Natural killer cell (primary cell): ENCODE measurements around the gene HBZ. TPM values are rescaled to one million over a fixed set of nuclear protein-coding genes. Genes with fewer than 3 reads are reported as not detected.
A peak's percentile ranks its signal among the peaks of the same experiment; 100 is the strongest.

Experiments used
- ATAC-seq, 3 donors: fragments of 150-1000 bp in 2 of 3; fragments of 200-7000 bp in 1 of 3; cut with Tn5 transposase; 1 replicate in 1 of 3; 2 replicates in 2 of 3; pipeline ENCODE4 v1.10.0; 2021; ENCODE audit warnings: mild to moderate bottlenecking in 2 of 3, moderate library complexity in 2 of 3
- DNase-seq, 2 donors: peaks; one replicate each; pipeline versions ENCODE4 v3.0.0 to v3.0.0-alpha.2; 2013 to 2021; ENCODE audit warnings: mixed read lengths in 1 of 2
- H3K27ac ChIP-seq: one replicate; pipeline ENCODE4 v1.5.1; 2013; ENCODE audit warnings: mild to moderate bottlenecking, low read length
- H3K27me3 ChIP-seq: one replicate; pipeline ENCODE4 v1.6.1; 2013; ENCODE audit warnings: low read length; ENCODE audit not compliant: control insufficient read depth, insufficient read depth
- H3K36me3 ChIP-seq: one replicate; pipeline ENCODE4 v1.6.1; 2013; ENCODE audit warnings: low read length; ENCODE audit not compliant: control insufficient read depth, insufficient read depth
- H3K4me1 ChIP-seq: one replicate; pipeline ENCODE4 v1.6.1; 2013; ENCODE audit warnings: low read length; ENCODE audit not compliant: control insufficient read depth, insufficient read depth
- H3K4me3 ChIP-seq: one replicate; pipeline ENCODE4 v1.5.1; 2013; ENCODE audit warnings: low read length
- H3K9me3 ChIP-seq: one replicate; pipeline ENCODE4 v1.6.1; 2013; ENCODE audit warnings: low read length; ENCODE audit not compliant: control insufficient read depth, insufficient read depth
- H3K27ac Mint-ChIP-seq, 2 donors: one replicate each; pipeline ENCODE4 v1.8.0; 2022; ENCODE audit warnings: mild to moderate bottlenecking in 2 of 2, mixed read lengths in 2 of 2, moderate library complexity in 1 of 2
- H3K27me3 Mint-ChIP-seq, 2 donors: one replicate each; pipeline ENCODE4 v1.8.0; 2022; ENCODE audit warnings: low read depth in 2 of 2, mixed read lengths in 2 of 2
- H3K36me3 Mint-ChIP-seq: one replicate; pipeline ENCODE4 v1.8.0; 2022; ENCODE audit warnings: mixed read lengths
- H3K4me1 Mint-ChIP-seq, 2 donors: one replicate each; pipeline ENCODE4 v1.8.0; 2022; ENCODE audit warnings: mixed read lengths in 2 of 2
- H3K4me3 Mint-ChIP-seq: one replicate; pipeline ENCODE4 v1.8.0; 2022; ENCODE audit warnings: mild to moderate bottlenecking, moderate library complexity, mixed read lengths
- H3K9me3 Mint-ChIP-seq, 2 donors: one replicate each; pipeline ENCODE4 v1.8.0; 2022; ENCODE audit warnings: mixed read lengths in 2 of 2
- CTCF ChIP-seq: fragments of 200-600 bp; IDR thresholded peaks from one replicate; pipeline ENCODE4 v1.8.0; 2022; ENCODE audit warnings: antibody characterized with exemption
- WGBS: methylation state at CpG from one replicate; pipeline ENCODE4 v1.1.7; 2013; ENCODE audit warnings: missing lambda C conversion rate; ENCODE audit not compliant: insufficient coverage; 5-methylcytosine and 5-hydroxymethylcytosine counted together
- intact Hi-C: fragments of 100-400 bp; cut with micrococcal nuclease; formaldehyde crosslinking; loops from one replicate; pipeline ENCODE4 v1.14.2; 2022
- total RNA-seq, 4 donors: library from RNA; stranded (reverse); fragments of 120-200 nt in 1 of 4; gene quantifications; one replicate each; pipeline versions ENCODE4 v1.2.3 to v1.2.4, GENCODE V29; 2013 to 2022

HBZ gene
- total RNA-seq, 3 donors from 2014 or later (not counting 1 experiment from before 2014, with no cell fraction given) = not detected

GRCh38 chr16:180101-180675, 27.7 kb downstream of the HBZ start, which contains the start of gene HBQ1:
TSS of gene HBQ1 (plus strand) at chr16:180459. CDS start at chr16:180487, 28 bp downstream.
- ATAC-seq (peak in 2 of 3 donors; percentile 29 to 49), DNase-seq (peak; percentile 58 to 62)
- H3K4me3 Mint-ChIP-seq = peak within 1 kb of the TSS; percentile 63
- Histone ChIP-seq H3K4me1 (peaks cover 23% of the 10 kb centered on the region), H3K27ac (no peak within 1 kb of the TSS), H3K27me3 (peaks cover 26% of the 10 kb centered on the region), H3K9me3 (no peaks in the 10 kb centered on the region), H3K4me3 (peak within 1 kb of the TSS; percentile 36), H3K36me3 (no peaks in the 10 kb centered on the region)
- H3K9me3 Mint-ChIP-seq = no peaks in the 10 kb centered on the region
- no peak within 1 kb of the TSS for H3K27ac Mint-ChIP-seq
- peak; percentile 60 for TF ChIP-seq CTCF
- intact Hi-C loops = no loop called here
- H3K4me1 Mint-ChIP-seq = no peaks in the 10 kb centered on the region
- H3K27me3 Mint-ChIP-seq = peaks cover 11 to 16% of the 10 kb centered on the region in 2 donors
- H3K36me3 Mint-ChIP-seq = no peaks in the 10 kb centered on the region
- 8% methylated on average over 57 of the region's 59 CpGs for WGBS

GRCh38 chr16:180681-181564, 28.5 kb downstream of the HBZ start:
- Histone ChIP-seq H3K36me3 (no peaks in the 10 kb centered on the region), H3K9me3 (no peaks in the 10 kb centered on the region), H3K27me3 (peaks cover 24% of the 10 kb centered on the region), H3K4me1 (peaks cover 19% of the 10 kb centered on the region), H3K4me3 (peak overlapping the region; percentile 36), H3K27ac (no peak overlapping the region)
- Mint-ChIP-seq H3K4me1 (no peaks in the 10 kb centered on the region), H3K4me3 (peak overlapping the region; percentile 63), H3K9me3 (no peaks in the 10 kb centered on the region), H3K27me3 (peaks cover 10 to 11% of the 10 kb centered on the region in 2 donors), H3K27ac (no peak overlapping the region), H3K36me3 (no peaks in the 10 kb centered on the region)
- ATAC-seq (peak; percentile 90 to 95 (median 90)), DNase-seq (peak in 1 of 2 donors; percentile 91)
- intact Hi-C loops = loop anchor here (1.0 kb wide), 3 partner anchors 64 to 116 kb away; no protein-coding TSS in a partner anchor
- WGBS = 2% methylated on average over 89 of the region's 89 CpGs
- TF ChIP-seq CTCF = no peak

- no peak overlapping the region for H3K27ac ChIP-seq
- no peaks in the 10 kb centered on the region for H3K9me3 ChIP-seq
- no peaks in the 10 kb centered on the region for H3K4me1 Mint-ChIP-seq
- H3K36me3 ChIP-seq = no peaks in the 10 kb centered on the region
- peaks cover 24% of the 10 kb centered on the region for H3K27me3 ChIP-seq
- intact Hi-C loops = loop anchor here (1.0 kb wide), 3 partner anchors 64 to 116 kb away; no protein-coding TSS in a partner anchor
- no peaks in the 10 kb centered on the region for H3K9me3 Mint-ChIP-seq
- TF ChIP-seq CTCF = peak; percentile 91
- DNase-seq (peak in 1 of 2 donors; percentile 85), ATAC-seq (no peak)
- H3K4me1 ChIP-seq = peaks cover 19% of the 10 kb centered on the region
- WGBS = 9% methylated on average over 22 of the region's 22 CpGs
- H3K36me3 Mint-ChIP-seq = no peaks in the 10 kb centered on the region
- H3K4me3 Mint-ChIP-seq = no peak overlapping the region
- H3K27ac Mint-ChIP-seq = no peak overlapping the region
- peaks cover 10 to 11% of the 10 kb centered on the region in 2 donors for H3K27me3 Mint-ChIP-seq
- no peak overlapping the region for H3K4me3 ChIP-seq
Observed at GRCh38 chr16:181565-182021, 29.1 kb downstream of the HBZ start.
